Measurements from ENCODE around the gene IRAK2. TPM values are rescaled to one million over a fixed set of nuclear protein-coding genes. Genes with fewer than 3 reads are reported as not detected.
"Not testable (repeated sequence)": the region's sequence is repeated elsewhere in the genome, so short reads cannot be mapped to it uniquely, and the experiment has no call there.

IRAK2 gene
- total RNA-seq, 1 donor: 4.0 TPM

DNA sequence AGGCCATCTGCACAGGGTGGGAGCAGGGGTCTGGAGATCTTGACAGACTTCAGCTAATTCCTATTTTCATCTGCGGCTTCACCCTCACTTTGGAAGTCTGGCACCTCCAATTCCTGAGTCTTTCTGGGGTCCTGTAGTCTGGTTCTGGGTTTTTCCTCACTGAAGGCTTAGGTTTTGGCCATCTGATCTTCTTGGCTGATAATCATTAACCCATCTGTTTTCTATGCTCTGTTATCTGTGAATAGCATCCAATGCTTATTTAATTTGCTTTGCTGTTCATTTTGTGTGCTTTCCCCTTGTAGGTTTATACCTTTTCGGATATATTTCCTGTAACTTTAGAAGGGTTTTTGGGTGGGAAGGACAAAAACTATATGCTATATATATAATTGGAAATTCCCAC is 101.1 kb downstream of the IRAK2 start:
- Histone ChIP-seq H2AFZ (ENCODE audit: low read length) (no peak overlapping the region), H3K27ac (ENCODE audit: low read depth, low read length) (no peak overlapping the region), H3K4me3 (ENCODE audit: insufficient read depth, low read length) (no peak overlapping the region), H3K4me1 (ENCODE audit: insufficient read depth, low read length) (peaks cover 3% of the 10 kb centered on the region), H4K20me1 (ENCODE audit: insufficient read depth, low read length) (peaks cover 9% of the 10 kb centered on the region), H3K9me3 (ENCODE audit: low read depth, low read length) (no peaks in the 10 kb centered on the region), H3K36me3 (ENCODE audit: insufficient read depth, low read length) (peaks cover 25% of the 10 kb centered on the region), H3K27me3 (ENCODE audit: insufficient read depth, low read length) (no peaks in the 10 kb centered on the region), H3K79me2 (ENCODE audit: insufficient read depth, low read length) (peaks cover 90% of the 10 kb centered on the region), H3K4me2 (ENCODE audit: insufficient read depth, low read length) (no peak overlapping the region)
- TF ChIP-seq, protein P1, sequence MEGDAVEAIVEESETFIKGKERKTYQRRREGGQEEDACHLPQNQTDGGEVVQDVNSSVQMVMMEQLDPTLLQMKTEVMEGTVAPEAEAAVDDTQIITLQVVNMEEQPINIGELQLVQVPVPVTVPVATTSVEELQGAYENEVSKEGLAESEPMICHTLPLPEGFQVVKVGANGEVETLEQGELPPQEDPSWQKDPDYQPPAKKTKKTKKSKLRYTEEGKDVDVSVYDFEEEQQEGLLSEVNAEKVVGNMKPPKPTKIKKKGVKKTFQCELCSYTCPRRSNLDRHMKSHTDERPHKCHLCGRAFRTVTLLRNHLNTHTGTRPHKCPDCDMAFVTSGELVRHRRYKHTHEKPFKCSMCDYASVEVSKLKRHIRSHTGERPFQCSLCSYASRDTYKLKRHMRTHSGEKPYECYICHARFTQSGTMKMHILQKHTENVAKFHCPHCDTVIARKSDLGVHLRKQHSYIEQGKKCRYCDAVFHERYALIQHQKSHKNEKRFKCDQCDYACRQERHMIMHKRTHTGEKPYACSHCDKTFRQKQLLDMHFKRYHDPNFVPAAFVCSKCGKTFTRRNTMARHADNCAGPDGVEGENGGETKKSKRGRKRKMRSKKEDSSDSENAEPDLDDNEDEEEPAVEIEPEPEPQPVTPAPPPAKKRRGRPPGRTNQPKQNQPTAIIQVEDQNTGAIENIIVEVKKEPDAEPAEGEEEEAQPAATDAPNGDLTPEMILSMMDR (IDR thresholded peaks at IDR 0.05; ENCODE audit: extremely low read depth, low read depth, low read length): no peak
- no peak for DNase-seq (ENCODE audit: insufficient read length, low spot score, missing footprints)

DNA sequence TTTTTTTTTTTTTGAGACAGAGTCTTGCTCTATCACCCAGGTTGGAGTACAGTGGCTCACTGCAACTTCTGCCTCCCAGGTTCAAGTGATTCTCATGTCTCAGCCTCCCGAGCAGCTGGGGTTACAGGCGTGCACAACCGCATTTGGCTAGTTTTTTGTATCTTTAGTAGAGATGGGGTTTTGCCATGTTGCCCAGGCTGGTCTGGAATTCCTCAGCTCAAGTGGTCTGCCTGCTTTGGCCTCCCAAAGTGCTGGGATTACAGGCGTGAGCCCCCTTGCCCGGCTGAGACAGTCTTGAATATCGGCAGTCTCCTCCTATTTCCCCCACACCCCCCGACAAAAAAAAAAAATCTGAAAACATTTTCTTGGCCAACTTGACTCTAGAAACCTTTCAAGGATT is 102.2 kb downstream of the IRAK2 start:
- not testable (repeated sequence) for H3K9me3 ChIP-seq (ENCODE audit: low read depth, low read length); DNase-seq (ENCODE audit: insufficient read length, low spot score, missing footprints); H2AFZ ChIP-seq (ENCODE audit: low read length); H3K27ac ChIP-seq (ENCODE audit: low read depth, low read length); H3K4me1 ChIP-seq (ENCODE audit: insufficient read depth, low read length); H3K27me3 ChIP-seq (ENCODE audit: insufficient read depth, low read length); H4K20me1 ChIP-seq (ENCODE audit: insufficient read depth, low read length); H3K4me3 ChIP-seq (ENCODE audit: insufficient read depth, low read length); H3K4me2 ChIP-seq (ENCODE audit: insufficient read depth, low read length)
- Histone ChIP-seq H3K79me2 (ENCODE audit: insufficient read depth, low read length) (peaks cover 93% of the 10 kb centered on the region), H3K36me3 (ENCODE audit: insufficient read depth, low read length) (peaks cover 27% of the 10 kb centered on the region)

DNA sequence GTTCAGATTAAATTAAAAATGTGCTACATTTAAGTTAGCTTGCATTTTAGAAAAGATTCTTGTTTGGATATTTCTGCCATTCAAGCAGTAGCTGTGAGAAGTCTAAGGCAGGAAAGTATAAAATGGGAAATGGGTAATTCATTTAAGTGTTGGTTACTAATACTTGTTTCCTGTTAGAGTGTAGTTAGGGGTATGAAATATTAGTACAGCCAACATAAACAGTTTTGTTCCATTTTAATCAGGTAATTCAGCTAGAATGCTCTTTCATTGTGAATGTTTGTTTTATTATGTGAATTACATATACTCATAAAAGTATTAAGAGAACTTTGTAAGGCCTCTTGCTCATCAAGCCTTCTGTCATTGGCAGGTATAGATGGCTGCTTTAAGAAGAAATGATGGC is 103.4 kb downstream of the IRAK2 start:
- H3K9me3 ChIP-seq (ENCODE audit: low read depth, low read length): no peaks in the 10 kb centered on the region
- H2AFZ ChIP-seq (ENCODE audit: low read length): no peak overlapping the region
- H3K27me3 ChIP-seq (ENCODE audit: insufficient read depth, low read length): no peaks in the 10 kb centered on the region
- H3K27ac ChIP-seq (ENCODE audit: low read depth, low read length): no peak overlapping the region
- DNase-seq (ENCODE audit: insufficient read length, low spot score, missing footprints): no peak
- H3K4me2 ChIP-seq (ENCODE audit: insufficient read depth, low read length): no peak overlapping the region
- H4K20me1 ChIP-seq (ENCODE audit: insufficient read depth, low read length): peaks cover 13% of the 10 kb centered on the region
- TF ChIP-seq, protein P1 (IDR thresholded peaks at IDR 0.05; ENCODE audit: extremely low read depth, low read depth, low read length): no peak
- H3K4me3 ChIP-seq (ENCODE audit: insufficient read depth, low read length): no peak overlapping the region
- peaks cover 3% of the 10 kb centered on the region for H3K4me1 ChIP-seq (ENCODE audit: insufficient read depth, low read length)
- peaks cover 27% of the 10 kb centered on the region for H3K36me3 ChIP-seq (ENCODE audit: insufficient read depth, low read length)
- H3K79me2 ChIP-seq (ENCODE audit: insufficient read depth, low read length): peaks cover 95% of the 10 kb centered on the region

DNA sequence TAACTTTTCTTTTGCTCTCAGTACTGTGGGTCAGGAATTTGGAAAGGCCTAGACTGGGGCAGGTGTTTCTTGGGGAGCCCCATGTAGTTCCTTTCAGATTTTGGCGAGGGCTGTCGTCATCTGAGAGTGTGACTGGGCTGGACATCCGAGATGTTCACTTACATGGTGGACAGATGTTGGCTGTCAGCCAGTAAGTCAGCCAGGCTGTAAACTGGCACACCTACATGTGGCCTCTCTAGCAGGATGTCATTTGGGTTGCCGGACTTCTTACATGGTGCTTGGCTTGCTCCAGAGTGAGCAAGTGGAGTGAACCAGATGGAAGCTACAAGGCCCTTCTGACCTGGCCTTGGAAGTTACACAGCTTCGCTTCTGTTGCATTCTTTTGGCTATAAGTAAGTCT is 104.2 kb downstream of the IRAK2 start:
- H3K4me3 ChIP-seq (ENCODE audit: insufficient read depth, low read length): no peak overlapping the region
- peaks cover 27% of the 10 kb centered on the region for H3K36me3 ChIP-seq (ENCODE audit: insufficient read depth, low read length)
- no peak overlapping the region for H3K4me2 ChIP-seq (ENCODE audit: insufficient read depth, low read length)
- H3K27ac ChIP-seq (ENCODE audit: low read depth, low read length): no peak overlapping the region
- no peaks in the 10 kb centered on the region for H3K9me3 ChIP-seq (ENCODE audit: low read depth, low read length)
- TF ChIP-seq, protein P1 (IDR thresholded peaks at IDR 0.05; ENCODE audit: extremely low read depth, low read depth, low read length): no peak
- peaks cover 95% of the 10 kb centered on the region for H3K79me2 ChIP-seq (ENCODE audit: insufficient read depth, low read length)
- H4K20me1 ChIP-seq (ENCODE audit: insufficient read depth, low read length): peaks cover 19% of the 10 kb centered on the region
- no peak overlapping the region for H2AFZ ChIP-seq (ENCODE audit: low read length)
- no peaks in the 10 kb centered on the region for H3K27me3 ChIP-seq (ENCODE audit: insufficient read depth, low read length)
- peak; percentile 32 for DNase-seq (ENCODE audit: insufficient read length, low spot score, missing footprints)
- peaks cover 2% of the 10 kb centered on the region for H3K4me1 ChIP-seq (ENCODE audit: insufficient read depth, low read length)

All from osteoblast (primary cell).